Gastroesophageal sphincter (tissue), 4 donors: Measurements from ENCODE around the gene RAD9A. TPM values are rescaled to one million over a fixed set of nuclear protein-coding genes. Genes with fewer than 3 reads are reported as not detected.
A peak's percentile ranks its signal among the peaks of the same experiment; 100 is the strongest.

Experiments
- ATAC-seq: fragments of 150-250 bp; one replicate; pipeline ENCODE4 v1.9.1; 2016; ENCODE audit warnings: mild to moderate bottlenecking, moderate library complexity
- H3K27ac ChIP-seq, 4 donors: fragments of 200-600 bp; sonication (generic) in 3 of 4; 1 replicate in 3 of 4; 2 replicates in 1 of 4; pipeline ENCODE4 v1.5.1; 2016 to 2019
- H3K27me3 ChIP-seq: fragments of 200-600 bp; sonication (generic); one replicate; pipeline ENCODE4 v1.5.1; 2019
- H3K36me3 ChIP-seq, 2 donors: fragments of 200-600 bp; sonication (generic); one replicate each; pipeline ENCODE4 v1.5.1; 2019; ENCODE audit warnings: control low read depth in 1 of 2
- H3K4me1 ChIP-seq, 3 donors: fragments of 200-600 bp; sonication (generic); 1 replicate in 2 of 3; 2 replicates in 1 of 3; pipeline ENCODE4 v1.5.1; 2016 to 2019; ENCODE audit warnings: control low read depth in 2 of 3
- H3K4me3 ChIP-seq, 2 donors: fragments of 200-600 bp; sonication (generic); one replicate each; pipeline ENCODE4 v1.5.1; 2019; ENCODE audit warnings: mild to moderate bottlenecking in 1 of 2, moderate library complexity in 1 of 2
- H3K9me3 ChIP-seq, 3 donors: fragments of 200-600 bp; sonication (generic); one replicate each; pipeline ENCODE4 v1.5.1; 2017 to 2019; ENCODE audit warnings: control low read depth in 2 of 3
- EP300 ChIP-seq: sonication (generic); formaldehyde crosslinking; IDR thresholded peaks from one replicate; pipeline ENCODE4 v1.6.1; 2017; ENCODE audit warnings: antibody characterized with exemption, mild to moderate bottlenecking
- POLR2A ChIP-seq, 2 donors: fragments of 450-650 bp; IDR thresholded peaks; one replicate each; pipeline ENCODE4 v1.6.1; 2017; ENCODE audit warnings: antibody characterized with exemption in 2 of 2, mild to moderate bottlenecking in 2 of 2, moderate library complexity in 1 of 2
- POLR2AphosphoS5 ChIP-seq: sonication (generic); formaldehyde crosslinking; IDR thresholded peaks from one replicate; pipeline ENCODE4 v1.6.1; 2017; ENCODE audit warnings: antibody characterized with exemption
- WGBS, 2 donors: methylation state at CpG; one replicate each; pipeline ENCODE4 v1.1.5; 2018; ENCODE audit warnings: low coverage in 1 of 2; 5-methylcytosine and 5-hydroxymethylcytosine counted together
- total RNA-seq, 4 donors: library from RNA; depleted of rRNA; stranded (reverse); fragments of >200 nt; gene quantifications; one replicate each; pipeline ENCODE4 v1.1.0, GENCODE V29; 2016
- TF ChIP-seq, protein P1 (sequence below), 4 experiments: fragments of 200-600 bp in 2 of 4; fragments of 450-650 bp in 2 of 4; sonication (generic) in 1 of 4; IDR thresholded peaks; one replicate each; pipeline ENCODE4 v1.5.1; 2017 to 2019; ENCODE audit warnings: antibody characterized with exemption in 4 of 4, mild to moderate bottlenecking in 2 of 4, moderate library complexity in 2 of 4

Gene RAD9A
- total RNA-seq, 4 donors from 2014 or later = 8.5 to 16.0 (median 11.1) TPM

DNA sequence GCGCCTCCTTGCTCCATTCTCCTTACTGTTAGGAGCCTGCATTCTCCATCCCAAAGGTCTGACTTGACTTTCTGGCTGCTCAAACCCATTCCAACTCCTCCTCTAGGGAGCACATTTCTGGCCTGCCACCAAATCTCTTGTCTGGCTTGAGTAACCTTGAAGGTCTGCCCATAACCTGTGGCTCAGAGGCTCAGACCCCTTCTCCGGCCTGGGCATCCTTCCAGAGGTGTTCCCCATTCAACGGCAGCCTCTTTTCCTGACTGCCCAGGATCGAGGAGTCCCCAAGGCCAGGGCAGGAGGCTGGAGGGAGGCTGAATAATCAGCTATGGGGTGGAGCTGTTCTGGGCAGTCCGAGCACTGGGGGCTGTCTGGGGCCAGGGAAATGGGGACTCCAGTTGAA lies 2.2 kb downstream of the RAD9A start:
- Histone ChIP-seq H3K27me3 (no peaks in the 10 kb centered on the region), H3K27ac (no peak overlapping the region), H3K4me1 (peaks cover 0 to 69% (median 10%) of the 10 kb centered on the region in 3 donors), H3K36me3 (peaks cover 0 to 57% of the 10 kb centered on the region in 2 donors), H3K4me3 (no peak overlapping the region), H3K9me3 (no peaks in the 10 kb centered on the region)
- TF ChIP-seq, protein P1, sequence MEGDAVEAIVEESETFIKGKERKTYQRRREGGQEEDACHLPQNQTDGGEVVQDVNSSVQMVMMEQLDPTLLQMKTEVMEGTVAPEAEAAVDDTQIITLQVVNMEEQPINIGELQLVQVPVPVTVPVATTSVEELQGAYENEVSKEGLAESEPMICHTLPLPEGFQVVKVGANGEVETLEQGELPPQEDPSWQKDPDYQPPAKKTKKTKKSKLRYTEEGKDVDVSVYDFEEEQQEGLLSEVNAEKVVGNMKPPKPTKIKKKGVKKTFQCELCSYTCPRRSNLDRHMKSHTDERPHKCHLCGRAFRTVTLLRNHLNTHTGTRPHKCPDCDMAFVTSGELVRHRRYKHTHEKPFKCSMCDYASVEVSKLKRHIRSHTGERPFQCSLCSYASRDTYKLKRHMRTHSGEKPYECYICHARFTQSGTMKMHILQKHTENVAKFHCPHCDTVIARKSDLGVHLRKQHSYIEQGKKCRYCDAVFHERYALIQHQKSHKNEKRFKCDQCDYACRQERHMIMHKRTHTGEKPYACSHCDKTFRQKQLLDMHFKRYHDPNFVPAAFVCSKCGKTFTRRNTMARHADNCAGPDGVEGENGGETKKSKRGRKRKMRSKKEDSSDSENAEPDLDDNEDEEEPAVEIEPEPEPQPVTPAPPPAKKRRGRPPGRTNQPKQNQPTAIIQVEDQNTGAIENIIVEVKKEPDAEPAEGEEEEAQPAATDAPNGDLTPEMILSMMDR (IDR thresholded peaks at IDR 0.05) = no peak
- TF ChIP-seq POLR2AphosphoS5 = no peak
- no peak for ATAC-seq
- 86% methylated on average over 1 of the region's 5 CpGs; no CpG with 5 or more reads in 1 of the 2 donors for WGBS, 2 donors

- TF ChIP-seq, protein P1 (IDR thresholded peaks at IDR 0.05) = no peak
- TF ChIP-seq EP300 = no peak
- WGBS, 2 donors = 91% methylated on average over 6 of the region's 19 CpGs; no CpG with 5 or more reads in 1 of the 2 donors
- Histone ChIP-seq H3K9me3 (no peaks in the 10 kb centered on the region), H3K27ac (no peak overlapping the region), H3K27me3 (no peaks in the 10 kb centered on the region), H3K36me3 (peaks cover 0 to 72% of the 10 kb centered on the region in 2 donors), H3K4me1 (peaks cover 0 to 74% (median 21%) of the 10 kb centered on the region in 3 donors), H3K4me3 (no peak overlapping the region)
- no peak for ATAC-seq
These were observed 3.9 kb downstream of the RAD9A start for GRCh38 chr11:67395555-67396258.

DNA sequence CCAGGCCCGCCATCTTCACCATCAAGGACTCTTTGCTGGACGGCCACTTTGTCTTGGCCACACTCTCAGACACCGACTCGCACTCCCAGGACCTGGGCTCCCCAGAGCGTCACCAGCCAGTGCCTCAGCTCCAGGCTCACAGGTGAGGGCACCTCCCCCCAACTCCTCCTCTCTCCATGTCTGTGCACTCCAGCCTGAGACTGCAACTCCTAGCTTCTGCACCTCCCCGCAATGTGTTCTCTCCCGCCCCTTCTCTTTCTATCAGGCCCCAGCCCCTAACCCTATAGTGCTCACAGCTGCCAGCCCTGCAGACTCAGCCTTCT lies 4.4 kb downstream of the RAD9A start:
- TF ChIP-seq POLR2AphosphoS5 (no peak), EP300 (no peak), POLR2A (IDR thresholded peaks at IDR 0.05) (no peak)
- TF ChIP-seq, protein P1 (IDR thresholded peaks at IDR 0.05) = no peak
- Histone ChIP-seq H3K27ac (no peak overlapping the region), H3K27me3 (no peaks in the 10 kb centered on the region), H3K4me3 (no peak overlapping the region), H3K9me3 (no peaks in the 10 kb centered on the region), H3K4me1 (peaks cover 0 to 74% (median 24%) of the 10 kb centered on the region in 3 donors), H3K36me3 (peaks cover 0 to 72% of the 10 kb centered on the region in 2 donors)
- 90% methylated on average over 4 of the region's 7 CpGs; no CpG with 5 or more reads in 1 of the 2 donors for WGBS, 2 donors
- ATAC-seq = no peak

- WGBS, 2 donors = 40 to 52% methylated on average over 1 to 7 of the region's 13 CpGs
- H3K9me3 ChIP-seq = no peaks in the 10 kb centered on the region
- H3K27ac ChIP-seq = peak overlapping the region in 1 of 4 donors; percentile 10
- ATAC-seq = no peak
- H3K4me3 ChIP-seq = no peak overlapping the region
- TF ChIP-seq POLR2A (IDR thresholded peaks at IDR 0.05) (no peak), EP300 (no peak), POLR2AphosphoS5 (no peak)
- TF ChIP-seq, protein P1 (IDR thresholded peaks at IDR 0.05) = no peak
- H3K36me3 ChIP-seq = peaks cover 0 to 72% of the 10 kb centered on the region in 2 donors
- H3K4me1 ChIP-seq = peaks cover 0 to 71% (median 24%) of the 10 kb centered on the region in 3 donors
- H3K27me3 ChIP-seq = no peaks in the 10 kb centered on the region
These were observed 5.0 kb downstream of the RAD9A start for GRCh38 chr11:67396587-67397389.
